ENCODE results near the gene SPEG.

- TF ChIP-seq CTCF (IDR thresholded peaks at IDR 0.05) = no peak
- TF ChIP-seq POLR2A (IDR thresholded peaks at IDR 0.05) = no peak
Measured at GRCh38 chr2:219485201-219485580, 50.5 kb downstream of the SPEG start.

All from body of pancreas (tissue), 4 donors.